ENCODE measurements around the gene THSD7B.

- TF ChIP-seq CTCF (IDR thresholded peaks at IDR 0.05; ENCODE audit: low read length) = no peak
- no peak for TF ChIP-seq EZH2 (IDR thresholded peaks at IDR 0.05; ENCODE audit: borderline replicate concordance, low read length)
Measured at GRCh38 chr2:137689549-137689948, 924.2 kb downstream of the THSD7B start.
